NCI-H146 treated with DMSO at 0.1 percent for 48 hours (cell line): Measurements from ENCODE around the gene STUM.

ENCODE experiments used
- DNase-seq: peaks from one replicate; lab custom pipeline; 2025; ENCODE audit not compliant: unreplicated experiment; lab: John Stamatoyannopoulos, UW

Gene STUM

GRCh38 chr1:226532553-226532952 is 16.0 kb upstream of the STUM start:
- no peak for DNase-seq

GRCh38 chr1:226533220-226533619 is 15.3 kb upstream of the STUM start:
- DNase-seq, result no peak

GRCh38 chr1:226534098-226534497 is 14.5 kb upstream of the STUM start:
- DNase-seq, result no peak

GRCh38 chr1:226534645-226535044 is 13.9 kb upstream of the STUM start:
- no peak for DNase-seq

GRCh38 chr1:226535666-226536065 is 12.9 kb upstream of the STUM start:
- DNase-seq, result no peak

- DNase-seq, result no peak
Observed at GRCh38 chr1:226541231-226541630, 7.3 kb upstream of the STUM start.

- no peak for DNase-seq
Observed at GRCh38 chr1:226541631-226542622, 6.6 kb upstream of the STUM start.

GRCh38 chr1:226542623-226543103 is 5.9 kb upstream of the STUM start:
- no peak for DNase-seq

- DNase-seq, result no peak
Observed at GRCh38 chr1:226545836-226546596, 2.5 kb upstream of the STUM start.

- DNase-seq, result no peak
Observed at GRCh38 chr1:226546926-226547325, 1.6 kb upstream of the STUM start.

GRCh38 chr1:226547754-226548191 is 791 bp upstream of the STUM start:
- peak; percentile 87 for DNase-seq

- DNase-seq, result peak; percentile 12
Observed at GRCh38 chr1:226549094-226549936, 751 bp downstream of the STUM start.

- DNase-seq, result peak; percentile 17
Observed at GRCh38 chr1:226549937-226550671, 1.5 kb downstream of the STUM start.

GRCh38 chr1:226550672-226551041 is 2.1 kb downstream of the STUM start:
- no peak for DNase-seq

GRCh38 chr1:226551299-226551698 is 2.7 kb downstream of the STUM start:
- DNase-seq, result no peak

GRCh38 chr1:226552061-226552460 is 3.5 kb downstream of the STUM start:
- no peak for DNase-seq

- no peak for DNase-seq
Observed at GRCh38 chr1:226553266-226553923, 4.8 kb downstream of the STUM start.

- no peak for DNase-seq
Observed at GRCh38 chr1:226553924-226554282, 5.3 kb downstream of the STUM start.

GRCh38 chr1:226555092-226555491 is 6.5 kb downstream of the STUM start:
- DNase-seq, result no peak

GRCh38 chr1:226557424-226557823 is 8.9 kb downstream of the STUM start:
- no peak for DNase-seq
